Lower lobe of right lung (tissue), 2 donors: ENCODE data around the gene PARM1. TPM values are rescaled to one million over a fixed set of nuclear protein-coding genes. Genes with fewer than 3 reads are reported as not detected.
"Not testable (repeated sequence)": the region's sequence is repeated elsewhere in the genome, so short reads cannot be mapped to it uniquely, and the experiment has no call there.

Experiments
- ATAC-seq, 2 donors: fragments of 200-7000 bp; cut with Tn5 transposase; one replicate each; pipeline ENCODE4 v1.9.1; 2020 to 2022; ENCODE audit warnings: mild to moderate bottlenecking in 2 of 2, moderate library complexity in 2 of 2
- DNase-seq: peaks from one replicate; pipeline ENCODE4 v3.0.0-alpha.2; 2020
- H3K27ac ChIP-seq: fragments of 200-600 bp; one replicate; pipeline ENCODE4 v1.8.0; 2022
- H3K27me3 ChIP-seq: fragments of 200-600 bp; one replicate; pipeline ENCODE4 v1.8.0; 2022; ENCODE audit warnings: low read depth
- H3K36me3 ChIP-seq: fragments of 200-600 bp; one replicate; pipeline ENCODE4 v1.8.0; 2022; ENCODE audit warnings: mild to moderate bottlenecking
- H3K4me1 ChIP-seq: fragments of 200-600 bp; one replicate; pipeline ENCODE4 v1.8.0; 2022
- H3K4me3 ChIP-seq: fragments of 200-600 bp; one replicate; pipeline ENCODE4 v1.8.0; 2022; ENCODE audit warnings: mild to moderate bottlenecking
- H3K9me3 ChIP-seq: fragments of 200-600 bp; one replicate; pipeline ENCODE4 v1.8.0; 2022
- intact Hi-C: fragments of 100-400 bp; cut with DNase I; formaldehyde crosslinking; loops from one replicate; pipeline ENCODE4 v1.11.0; 2022
- total RNA-seq: library from RNA; stranded (reverse); fragmentation: NEBNext Ultra II Directional; extraction: Animal tissue kit (Norgen Biotek cat#: 25700); gene quantifications from one replicate; pipeline ENCODE4 v1.2.1, GENCODE V29; 2021
- TF ChIP-seq, protein P1 (sequence below): fragments of 200-600 bp; IDR thresholded peaks from one replicate; pipeline ENCODE4 v1.8.0; 2022; ENCODE audit warnings: antibody characterized with exemption, mild to moderate bottlenecking
- donor health status: DM: no; HTN: yes; CAD: no; lungs with severe emphysema.

PARM1 gene
- total RNA-seq, 1 donor from 2014 or later: 64.1 TPM

DNA sequence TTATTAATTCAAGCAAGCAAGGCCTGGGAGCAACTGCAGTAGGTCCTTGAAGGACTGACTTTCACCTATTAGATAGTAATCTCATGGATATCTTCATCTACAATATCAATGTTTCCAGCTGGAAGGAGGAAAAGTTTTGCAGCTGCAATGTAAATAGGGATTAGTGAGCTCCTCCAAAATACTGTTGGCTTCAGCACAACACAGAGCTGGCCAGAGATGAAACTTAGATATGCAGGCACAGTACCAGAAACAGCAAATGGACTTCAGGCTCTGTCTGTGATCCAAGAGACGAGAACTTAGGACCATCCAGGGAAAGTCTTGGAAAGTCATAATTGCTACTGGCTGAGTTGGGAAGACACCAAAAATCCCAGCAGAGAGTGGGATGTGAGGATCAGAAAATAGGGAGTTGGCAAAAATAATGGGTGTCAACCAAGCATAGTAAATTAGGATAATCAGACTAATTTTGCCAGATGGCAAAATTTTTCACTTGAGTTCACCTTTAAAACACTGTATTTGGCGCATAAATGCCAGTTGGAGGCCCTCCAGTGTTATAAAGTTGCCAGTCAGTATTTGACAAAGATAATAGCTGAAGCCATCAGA lies 57.5 kb downstream of the PARM1 start:
- no peaks in the 10 kb centered on the region for H3K27me3 ChIP-seq
- H3K9me3 ChIP-seq: no peaks in the 10 kb centered on the region
- TF ChIP-seq, protein P1, sequence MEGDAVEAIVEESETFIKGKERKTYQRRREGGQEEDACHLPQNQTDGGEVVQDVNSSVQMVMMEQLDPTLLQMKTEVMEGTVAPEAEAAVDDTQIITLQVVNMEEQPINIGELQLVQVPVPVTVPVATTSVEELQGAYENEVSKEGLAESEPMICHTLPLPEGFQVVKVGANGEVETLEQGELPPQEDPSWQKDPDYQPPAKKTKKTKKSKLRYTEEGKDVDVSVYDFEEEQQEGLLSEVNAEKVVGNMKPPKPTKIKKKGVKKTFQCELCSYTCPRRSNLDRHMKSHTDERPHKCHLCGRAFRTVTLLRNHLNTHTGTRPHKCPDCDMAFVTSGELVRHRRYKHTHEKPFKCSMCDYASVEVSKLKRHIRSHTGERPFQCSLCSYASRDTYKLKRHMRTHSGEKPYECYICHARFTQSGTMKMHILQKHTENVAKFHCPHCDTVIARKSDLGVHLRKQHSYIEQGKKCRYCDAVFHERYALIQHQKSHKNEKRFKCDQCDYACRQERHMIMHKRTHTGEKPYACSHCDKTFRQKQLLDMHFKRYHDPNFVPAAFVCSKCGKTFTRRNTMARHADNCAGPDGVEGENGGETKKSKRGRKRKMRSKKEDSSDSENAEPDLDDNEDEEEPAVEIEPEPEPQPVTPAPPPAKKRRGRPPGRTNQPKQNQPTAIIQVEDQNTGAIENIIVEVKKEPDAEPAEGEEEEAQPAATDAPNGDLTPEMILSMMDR: no peak
- no peak overlapping the region for H3K27ac ChIP-seq
- H3K4me3 ChIP-seq: no peak overlapping the region
- H3K36me3 ChIP-seq: no peaks in the 10 kb centered on the region
- DNase-seq (no peak), ATAC-seq (no peak)
- H3K4me1 ChIP-seq: no peaks in the 10 kb centered on the region
- intact Hi-C loops: no loop called here

DNA sequence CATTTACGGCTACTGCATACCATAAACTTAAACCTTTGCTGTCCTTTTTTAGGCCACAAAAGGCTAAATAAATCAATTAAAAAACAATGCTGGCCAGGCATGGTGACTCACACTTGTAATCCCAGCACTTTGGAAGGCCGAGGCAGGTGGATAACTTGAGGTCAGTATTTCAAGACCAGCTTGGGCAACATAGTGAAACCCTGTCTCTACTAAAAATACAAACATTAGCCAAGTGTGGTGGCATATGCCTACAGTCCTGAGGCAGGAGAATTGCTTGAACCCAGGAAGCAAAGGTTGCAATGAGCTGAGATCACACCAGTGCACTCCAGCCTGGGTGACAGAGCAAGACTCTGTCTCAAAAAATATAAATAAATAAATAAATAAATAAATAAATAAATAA lies 61.5 kb downstream of the PARM1 start:
- H3K4me1 ChIP-seq, H3K36me3 ChIP-seq, H3K27me3 ChIP-seq, H3K4me3 ChIP-seq, DNase-seq, intact Hi-C loops, H3K9me3 ChIP-seq, ATAC-seq, H3K27ac ChIP-seq: not testable (repeated sequence)

DNA sequence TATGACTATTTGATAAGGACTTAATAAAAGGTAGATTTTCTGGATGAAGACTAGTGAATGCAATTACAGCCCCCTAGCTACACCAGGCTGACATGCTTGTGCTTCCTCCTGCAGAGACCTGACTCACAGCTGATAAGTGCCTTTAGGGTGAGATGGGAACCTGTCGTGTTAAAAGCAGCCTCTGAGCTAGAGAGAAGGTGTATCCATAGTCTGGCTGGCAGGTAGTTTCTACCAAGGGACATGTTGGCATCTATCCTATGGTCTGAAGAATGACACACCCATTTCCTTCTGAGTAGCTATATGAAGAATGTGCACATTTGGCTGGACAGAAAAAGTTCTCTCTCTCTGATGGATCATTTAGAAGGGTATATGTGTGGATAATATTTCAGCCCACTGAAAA lies 64.1 kb downstream of the PARM1 start:
- H3K36me3 ChIP-seq: no peaks in the 10 kb centered on the region
- DNase-seq (no peak), ATAC-seq (peak in 1 of 2 donors; percentile 53)
- intact Hi-C loops: no loop called here
- H3K4me1 ChIP-seq: no peaks in the 10 kb centered on the region
- H3K9me3 ChIP-seq: no peaks in the 10 kb centered on the region
- TF ChIP-seq, protein P1: no peak
- H3K4me3 ChIP-seq: no peak overlapping the region
- no peak overlapping the region for H3K27ac ChIP-seq
- no peaks in the 10 kb centered on the region for H3K27me3 ChIP-seq

DNA sequence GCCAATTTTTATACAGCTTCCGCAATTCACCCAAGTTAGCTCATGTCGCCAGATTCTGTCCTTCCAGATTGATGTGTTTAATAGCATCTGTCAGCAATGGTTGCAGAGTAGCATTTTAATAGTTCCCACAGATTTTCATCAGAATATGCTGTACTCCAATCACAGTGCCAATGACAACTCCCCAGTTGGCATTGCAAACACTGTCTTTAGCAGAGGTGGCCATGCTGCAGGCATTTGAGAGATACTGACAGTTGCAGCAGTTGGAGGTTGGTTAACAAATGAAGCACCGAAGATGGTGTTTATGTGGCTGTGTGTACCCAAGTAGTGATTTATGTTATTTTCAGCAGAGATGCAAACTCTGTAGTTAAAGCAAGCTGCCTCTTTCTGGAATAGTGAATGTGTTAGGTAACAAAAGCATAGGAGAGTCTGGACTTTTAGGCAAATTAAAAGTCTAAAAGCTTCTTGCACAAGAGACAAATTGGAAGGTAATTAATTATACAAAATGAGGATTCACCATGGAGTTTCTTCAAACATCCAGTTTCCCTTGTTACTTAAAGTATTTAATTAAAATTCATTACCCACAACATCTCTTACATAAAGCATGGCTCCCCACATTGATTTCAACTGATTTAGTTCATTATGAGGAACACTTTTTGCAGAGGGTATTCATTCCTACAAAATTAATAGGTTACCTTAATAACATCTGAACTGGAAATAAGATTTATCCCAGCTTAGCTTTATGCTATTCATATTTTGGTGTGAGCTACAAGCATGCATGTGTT lies 65.2 kb downstream of the PARM1 start:
- Histone ChIP-seq H3K4me3 (no peak overlapping the region), H3K36me3 (no peaks in the 10 kb centered on the region), H3K27ac (no peak overlapping the region), H3K27me3 (no peaks in the 10 kb centered on the region), H3K9me3 (no peaks in the 10 kb centered on the region), H3K4me1 (no peaks in the 10 kb centered on the region)
- ATAC-seq (no peak), DNase-seq (no peak)
- TF ChIP-seq, protein P1: no peak
- intact Hi-C loops: no loop called here

DNA sequence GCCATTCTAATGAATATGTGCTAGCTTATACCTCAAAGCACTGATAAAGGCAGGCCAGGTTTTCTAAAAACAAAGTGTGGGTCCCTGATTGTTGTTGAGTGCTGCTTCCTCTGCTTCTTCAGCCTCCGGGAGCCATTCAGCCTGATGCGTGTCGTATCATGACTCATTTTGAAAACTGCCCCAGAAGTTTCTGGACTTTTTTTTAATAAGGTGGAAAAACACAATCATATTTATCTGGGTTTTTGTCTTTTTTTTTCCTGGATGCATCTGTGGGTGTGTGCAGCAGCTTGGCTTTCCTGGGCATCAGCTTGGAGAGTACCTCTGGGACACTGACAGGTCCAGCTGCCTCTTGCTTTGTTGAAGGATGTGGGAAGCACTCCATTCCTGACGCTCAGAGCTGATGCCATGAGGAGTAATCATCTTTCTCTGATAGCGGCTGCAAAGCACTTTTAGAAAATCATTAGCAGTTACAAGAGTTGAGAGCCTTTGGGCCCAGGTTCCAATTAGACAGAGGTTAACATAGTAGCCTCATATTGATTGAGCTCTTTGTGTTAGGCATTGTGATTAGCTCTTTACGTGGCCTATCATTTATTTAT lies 66.9 kb downstream of the PARM1 start:
- Histone ChIP-seq H3K4me1 (no peaks in the 10 kb centered on the region), H3K27ac (no peak overlapping the region), H3K27me3 (no peaks in the 10 kb centered on the region), H3K4me3 (no peak overlapping the region), H3K36me3 (no peaks in the 10 kb centered on the region), H3K9me3 (no peaks in the 10 kb centered on the region)
- TF ChIP-seq, protein P1: no peak
- ATAC-seq (no peak), DNase-seq (no peak)
- intact Hi-C loops: no loop called here

DNA sequence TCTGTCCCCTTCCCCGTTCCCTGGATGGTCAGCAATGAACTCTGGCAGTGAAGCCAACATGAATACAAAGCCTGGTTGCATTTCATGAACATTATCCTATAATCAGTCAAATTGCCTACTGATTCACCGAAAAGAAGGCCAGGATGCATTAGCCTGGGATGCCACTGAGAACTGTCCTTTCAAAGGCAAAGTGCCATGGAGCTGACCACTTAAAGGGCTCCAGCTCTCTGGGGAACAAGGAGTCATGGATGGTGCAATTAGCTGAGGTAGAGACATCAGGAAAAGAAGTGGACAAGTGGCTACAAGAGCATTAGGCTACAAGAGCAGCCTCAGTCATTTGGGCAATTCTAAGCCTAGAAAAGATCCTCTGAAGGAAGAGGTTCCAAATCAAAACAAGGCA lies 69.0 kb downstream of the PARM1 start:
- Histone ChIP-seq H3K4me3 (no peak overlapping the region), H3K36me3 (no peaks in the 10 kb centered on the region), H3K27ac (no peak overlapping the region), H3K27me3 (no peaks in the 10 kb centered on the region), H3K9me3 (no peaks in the 10 kb centered on the region), H3K4me1 (no peaks in the 10 kb centered on the region)
- intact Hi-C loops: no loop called here
- TF ChIP-seq, protein P1: no peak
- DNase-seq: no peak
- no peak for ATAC-seq
